H9 (cell line): Measurements from ENCODE around the gene CCL13. TPM values are rescaled to one million over a fixed set of nuclear protein-coding genes. Genes with fewer than 3 reads are reported as not detected.

Experiments
- DNase-seq: peaks from one replicate; pipeline ENCODE4 v3.0.0-alpha.2; 2017
- H2AFZ ChIP-seq: one replicate; pipeline ENCODE4 v1.6.1; 2013; ENCODE audit warnings: mild to moderate bottlenecking, low read length, control low read depth, moderate library complexity
- H2AK5ac ChIP-seq: 2 replicates; pipeline ENCODE4 v1.6.1; 2013; ENCODE audit warnings: low read length, control low read depth, mixed read lengths; ENCODE audit not compliant: insufficient read length
- H2BK120ac ChIP-seq: one replicate; pipeline ENCODE4 v1.6.1; 2013; ENCODE audit warnings: low read depth, mild to moderate bottlenecking, low read length, control low read depth, inconsistent platforms; ENCODE audit not compliant: poor library complexity, severe bottlenecking
- H2BK12ac ChIP-seq: 2 replicates; pipeline ENCODE4 v1.6.1; 2013; ENCODE audit warnings: low read length, control low read depth, mixed read lengths, low read depth; ENCODE audit not compliant: insufficient read length
- H2BK15ac ChIP-seq: 2 replicates; pipeline ENCODE4 v1.6.1; 2013; ENCODE audit warnings: low read depth, low read length, control low read depth
- H2BK20ac ChIP-seq: one replicate; pipeline ENCODE4 v1.6.1; 2013; ENCODE audit warnings: low read depth, mild to moderate bottlenecking, low read length, control low read depth, inconsistent platforms; ENCODE audit not compliant: poor library complexity, severe bottlenecking
- H2BK5ac ChIP-seq: 2 replicates; pipeline ENCODE4 v1.6.1; 2013; ENCODE audit warnings: low read length, control low read depth, mixed read lengths; ENCODE audit not compliant: insufficient read length
- H3K14ac ChIP-seq: 2 replicates; pipeline ENCODE4 v1.6.1; 2013; ENCODE audit warnings: low read length, control low read depth; ENCODE audit not compliant: insufficient read depth
- H3K18ac ChIP-seq: 2 replicates; pipeline ENCODE4 v1.6.1; 2013; ENCODE audit warnings: low read depth, mild to moderate bottlenecking, mixed read lengths, low read length, control low read depth; ENCODE audit not compliant: insufficient read length
- H3K23ac ChIP-seq: 2 replicates; pipeline ENCODE4 v1.6.1; 2013; ENCODE audit warnings: low read length, control low read depth, mixed read lengths, low read depth; ENCODE audit not compliant: insufficient read length
- H3K23me2 ChIP-seq: 2 replicates; pipeline ENCODE4 v1.6.1; 2013; ENCODE audit warnings: low read depth, mild to moderate bottlenecking, mixed read lengths, low read length, control low read depth; ENCODE audit not compliant: insufficient read length, poor library complexity, severe bottlenecking
- H3K27ac ChIP-seq: 2 replicates; pipeline ENCODE4 v1.5.1; 2013; ENCODE audit warnings: low read length, control low read depth, mixed read lengths, low read depth; ENCODE audit not compliant: insufficient read length
- H3K27me3 ChIP-seq: 2 replicates; pipeline ENCODE4 v1.6.1; 2013; ENCODE audit warnings: low read length, control low read depth, inconsistent platforms; ENCODE audit not compliant: insufficient read depth
- H3K4ac ChIP-seq: 2 replicates; pipeline ENCODE4 v1.6.1; 2013; ENCODE audit warnings: low read depth, mild to moderate bottlenecking, control low read depth, inconsistent platforms, low read length, moderate library complexity
- H3K4me1 ChIP-seq: 2 replicates; pipeline ENCODE4 v1.6.1; 2013; ENCODE audit warnings: low read length, control low read depth, inconsistent platforms; ENCODE audit not compliant: insufficient read depth
- H3K4me2 ChIP-seq: 2 replicates; pipeline ENCODE4 v1.6.1; 2013; ENCODE audit warnings: low read length, control low read depth, mixed read lengths; ENCODE audit not compliant: insufficient read length, insufficient read depth
- H3K56ac ChIP-seq: 2 replicates; pipeline ENCODE4 v1.6.1; 2013; ENCODE audit warnings: low read depth, mild to moderate bottlenecking, mixed read lengths, low read length, control low read depth; ENCODE audit not compliant: insufficient read length
- H3K79me1 ChIP-seq: 2 replicates; pipeline ENCODE4 v1.6.1; 2013; ENCODE audit warnings: low read depth, mild to moderate bottlenecking, moderate library complexity, low read length, control low read depth, inconsistent platforms; ENCODE audit not compliant: insufficient read depth, poor library complexity, severe bottlenecking
- H3K79me2 ChIP-seq: 2 replicates; pipeline ENCODE4 v1.6.1; 2013; ENCODE audit warnings: low read length, control low read depth, inconsistent platforms; ENCODE audit not compliant: insufficient read depth
- H3K9ac ChIP-seq: 2 replicates; pipeline ENCODE4 v1.6.1; 2013; ENCODE audit warnings: low read length, control low read depth, mixed read lengths; ENCODE audit not compliant: insufficient read length; ENCODE audit errors: extremely low read depth
- H3K9me3 ChIP-seq: one replicate; pipeline ENCODE4 v1.6.1; 2013; ENCODE audit warnings: low read depth, low read length, inconsistent platforms; ENCODE audit not compliant: control insufficient read depth
- H3T11ph ChIP-seq: one replicate; pipeline ENCODE4 v1.6.1; 2013; ENCODE audit warnings: mild to moderate bottlenecking, low read length, control low read depth, inconsistent platforms
- H4K20me1 ChIP-seq: one replicate; pipeline ENCODE4 v1.6.1; 2013; ENCODE audit not compliant: control insufficient read depth, insufficient read length, insufficient read depth
- H4K5ac ChIP-seq: 2 replicates; pipeline ENCODE4 v1.6.1; 2013; ENCODE audit warnings: low read depth, mild to moderate bottlenecking, mixed read lengths, low read length, control low read depth; ENCODE audit not compliant: insufficient read length
- H4K8ac ChIP-seq: replicated peaks from 2 replicates; pipeline ENCODE4 v1.6.1; 2013; ENCODE audit warnings: low read length, control low read depth, mixed read lengths, low read depth; ENCODE audit not compliant: insufficient read length
- H4K91ac ChIP-seq: 2 replicates; pipeline ENCODE4 v1.6.1; 2013; ENCODE audit warnings: low read depth, mild to moderate bottlenecking, moderate library complexity, mixed read lengths, low read length, control low read depth; ENCODE audit not compliant: insufficient read length
- H3K27ac Mint-ChIP-seq, 3 experiments: 2 replicates in 2 of 3; 3 replicates in 1 of 3; pipeline ENCODE4 v1.8.0; 2020 to 2021; ENCODE audit warnings: mixed read lengths in 3 of 3, mild to moderate bottlenecking in 1 of 3, moderate library complexity in 1 of 3
- H3K27me3 Mint-ChIP-seq: 2 replicates; pipeline ENCODE4 v1.8.0; 2021; ENCODE audit warnings: low read depth, mild to moderate bottlenecking, moderate library complexity, mixed read lengths
- H3K36me3 Mint-ChIP-seq, 3 experiments: 2 replicates in 2 of 3; 3 replicates in 1 of 3; pipeline ENCODE4 v1.8.0; 2020 to 2021; ENCODE audit warnings: low read depth in 3 of 3, mixed read lengths in 3 of 3; ENCODE audit not compliant: insufficient read depth in 1 of 3
- H3K4me1 Mint-ChIP-seq, 2 experiments: 2 replicates each; pipeline ENCODE4 v1.8.0; 2020; ENCODE audit warnings: mixed read lengths in 2 of 2
- H3K4me3 Mint-ChIP-seq, 2 experiments: 2 replicates in 1 of 2; 3 replicates in 1 of 2; pipeline ENCODE4 v1.8.0; 2020 to 2021; ENCODE audit warnings: mild to moderate bottlenecking in 2 of 2, mixed read lengths in 2 of 2, moderate library complexity in 1 of 2
- H3K9me3 Mint-ChIP-seq, 2 experiments: 2 replicates in 1 of 2; 3 replicates in 1 of 2; pipeline ENCODE4 v1.8.0; 2020; ENCODE audit warnings: mild to moderate bottlenecking in 2 of 2, mixed read lengths in 2 of 2, moderate library complexity in 1 of 2
- WGBS: extraction: QIAGEN DNeasy Blood & Tissue Kit; methylation state at CpG from one replicate; pipeline ENCODE4 v1.1.7; 2013; ENCODE audit warnings: missing lambda C conversion rate, low lambda C conversion rate, mixed read lengths; ENCODE audit not compliant: insufficient read length; ENCODE audit errors: extremely low coverage; 5-methylcytosine and 5-hydroxymethylcytosine counted together
- total RNA-seq: library from RNA; stranded (reverse); gene quantifications from 2 replicates; pipeline ENCODE4 v1.2.1, GENCODE V29; 2021
- TF ChIP-seq, protein P1 (sequence below): fragments of 200-600 bp; sonication (generic); conservative IDR thresholded peaks from 3 replicates; pipeline ENCODE4 v1.8.0; 2021; ENCODE audit warnings: antibody characterized with exemption, mild to moderate bottlenecking

CCL13 gene
- total RNA-seq, 1 experiment from 2014 or later = not detected

DNA sequence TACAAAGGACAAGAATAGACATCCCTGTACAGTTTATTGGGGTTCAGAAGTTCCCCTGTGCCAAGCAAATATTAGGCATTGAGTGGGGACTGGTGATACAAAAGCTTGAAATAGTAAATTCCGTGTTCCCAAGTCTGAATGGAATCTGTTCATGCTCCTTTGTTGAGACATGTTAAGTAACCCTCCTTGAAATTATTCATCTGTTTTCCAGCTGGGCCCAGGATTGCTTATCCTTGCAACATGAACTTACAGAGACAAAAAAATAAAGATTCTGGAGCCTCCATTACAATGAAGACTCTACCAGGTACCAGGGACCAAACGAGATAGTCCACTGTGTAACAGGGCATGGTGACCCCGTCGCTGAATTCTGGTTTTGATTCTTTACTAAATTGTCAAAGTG lies 43.1 kb upstream of the CCL13 start:
- WGBS = no CpG with 5 or more reads among the region's 4 CpGs
- H3K56ac ChIP-seq = no peak overlapping the region
- DNase-seq = no peak
- no peak overlapping the region for H4K91ac ChIP-seq
- no peaks in the 10 kb centered on the region for H3K23me2 ChIP-seq
- no peak overlapping the region for H2BK12ac ChIP-seq
- no peak overlapping the region for H3K4ac ChIP-seq
- no peaks in the 10 kb centered on the region for H3K4me1 ChIP-seq
- no peak overlapping the region for H3K27ac Mint-ChIP-seq
- no peaks in the 10 kb centered on the region for H3K79me1 ChIP-seq
- H3K27ac ChIP-seq = no peak overlapping the region
- H3K9me3 Mint-ChIP-seq = no peaks in the 10 kb centered on the region
- no peak overlapping the region for H3K23ac ChIP-seq
- no peak overlapping the region for H2BK5ac ChIP-seq
- H3T11ph ChIP-seq = no peak overlapping the region
- no peaks in the 10 kb centered on the region for H3K79me2 ChIP-seq
- no peak overlapping the region for H4K5ac ChIP-seq
- H3K36me3 Mint-ChIP-seq = no peaks in the 10 kb centered on the region
- H3K18ac ChIP-seq = no peak overlapping the region
- H3K27me3 ChIP-seq = no peaks in the 10 kb centered on the region
- no peaks in the 10 kb centered on the region for H3K9me3 ChIP-seq
- H3K9ac ChIP-seq = no peak overlapping the region
- H2BK15ac ChIP-seq = no peak overlapping the region
- H2AK5ac ChIP-seq = no peak overlapping the region
- no peak overlapping the region for H3K14ac ChIP-seq
- H3K4me3 Mint-ChIP-seq = no peak overlapping the region
- H2BK120ac ChIP-seq = no peak overlapping the region
- H2AFZ ChIP-seq = no peak overlapping the region
- no peaks in the 10 kb centered on the region for H3K4me1 Mint-ChIP-seq
- H4K8ac ChIP-seq = no peak overlapping the region
- peaks cover 14% of the 10 kb centered on the region for H3K27me3 Mint-ChIP-seq
- H2BK20ac ChIP-seq = no peak overlapping the region
- H3K4me2 ChIP-seq = no peak overlapping the region
- TF ChIP-seq, protein P1, sequence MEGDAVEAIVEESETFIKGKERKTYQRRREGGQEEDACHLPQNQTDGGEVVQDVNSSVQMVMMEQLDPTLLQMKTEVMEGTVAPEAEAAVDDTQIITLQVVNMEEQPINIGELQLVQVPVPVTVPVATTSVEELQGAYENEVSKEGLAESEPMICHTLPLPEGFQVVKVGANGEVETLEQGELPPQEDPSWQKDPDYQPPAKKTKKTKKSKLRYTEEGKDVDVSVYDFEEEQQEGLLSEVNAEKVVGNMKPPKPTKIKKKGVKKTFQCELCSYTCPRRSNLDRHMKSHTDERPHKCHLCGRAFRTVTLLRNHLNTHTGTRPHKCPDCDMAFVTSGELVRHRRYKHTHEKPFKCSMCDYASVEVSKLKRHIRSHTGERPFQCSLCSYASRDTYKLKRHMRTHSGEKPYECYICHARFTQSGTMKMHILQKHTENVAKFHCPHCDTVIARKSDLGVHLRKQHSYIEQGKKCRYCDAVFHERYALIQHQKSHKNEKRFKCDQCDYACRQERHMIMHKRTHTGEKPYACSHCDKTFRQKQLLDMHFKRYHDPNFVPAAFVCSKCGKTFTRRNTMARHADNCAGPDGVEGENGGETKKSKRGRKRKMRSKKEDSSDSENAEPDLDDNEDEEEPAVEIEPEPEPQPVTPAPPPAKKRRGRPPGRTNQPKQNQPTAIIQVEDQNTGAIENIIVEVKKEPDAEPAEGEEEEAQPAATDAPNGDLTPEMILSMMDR = no peak
- no peaks in the 10 kb centered on the region for H4K20me1 ChIP-seq
